Neural progenitor cell (in vitro differentiated cells): Measurements from ENCODE around the gene SIRPB1. TPM values are rescaled to one million over a fixed set of nuclear protein-coding genes. Genes with fewer than 3 reads are reported as not detected.

Experiments
- DNase-seq: peaks from one replicate; pipeline ENCODE4 v3.0.0-alpha.2; 2016; ENCODE audit warnings: low spot score
- H2AFZ ChIP-seq: fragments of 200-600 bp; sonication (generic); replicated peaks from 2 replicates; pipeline ENCODE4 v1.6.1; 2016; ENCODE audit warnings: antibody characterized with exemption
- H3F3A ChIP-seq: fragments of 200-600 bp; sonication (generic); 2 replicates; pipeline ENCODE4 v1.6.1; 2016; ENCODE audit warnings: antibody characterized with exemption, low read depth
- H3K27ac ChIP-seq: fragments of 200-600 bp; sonication (generic); 2 replicates; pipeline ENCODE4 v1.5.1; 2016; ENCODE audit warnings: mild to moderate bottlenecking
- H3K27me3 ChIP-seq: fragments of 200-600 bp; sonication (generic); 2 replicates; pipeline ENCODE4 v1.6.1; 2016; ENCODE audit warnings: mild to moderate bottlenecking, moderate library complexity
- H3K36me3 ChIP-seq: fragments of 200-600 bp; sonication (generic); 2 replicates; pipeline ENCODE4 v1.5.1; 2016
- H3K4me1 ChIP-seq: fragments of 200-600 bp; sonication (generic); 2 replicates; pipeline ENCODE4 v1.6.1; 2016; ENCODE audit warnings: mixed run types
- H3K4me2 ChIP-seq: fragments of 200-600 bp; sonication (generic); 2 replicates; pipeline ENCODE4 v1.6.1; 2016
- H3K4me3 ChIP-seq: fragments of 200-600 bp; sonication (generic); 2 replicates; pipeline ENCODE4 v1.5.1; 2016
- H3K79me2 ChIP-seq: fragments of 200-600 bp; sonication (generic); 2 replicates; pipeline ENCODE4 v1.6.1; 2016; ENCODE audit warnings: low read depth
- H3K9ac ChIP-seq: fragments of 200-600 bp; sonication (generic); 2 replicates; pipeline ENCODE4 v1.6.1; 2016
- H3K9me3 ChIP-seq: fragments of 200-600 bp; sonication (generic); 2 replicates; pipeline ENCODE4 v1.5.1; 2016; ENCODE audit warnings: low read depth
- H4K20me1 ChIP-seq: fragments of 200-600 bp; sonication (generic); 2 replicates; pipeline ENCODE4 v1.6.1; 2016; ENCODE audit warnings: low read depth
- H3K27ac Mint-ChIP-seq: 3 replicates; pipeline ENCODE4 v1.8.0; 2021; ENCODE audit warnings: mixed read lengths
- H3K27me3 Mint-ChIP-seq: 2 replicates; pipeline ENCODE4 v1.8.0; 2022; ENCODE audit warnings: low read depth, mild to moderate bottlenecking, inconsistent platforms, moderate library complexity, mixed read lengths; ENCODE audit not compliant: insufficient read depth
- H3K36me3 Mint-ChIP-seq: 3 replicates; pipeline ENCODE4 v1.8.0; 2021; ENCODE audit warnings: mixed read lengths
- H3K4me1 Mint-ChIP-seq: 3 replicates; pipeline ENCODE4 v1.8.0; 2021; ENCODE audit warnings: mixed read lengths
- H3K4me3 Mint-ChIP-seq: 3 replicates; pipeline ENCODE4 v1.8.0; 2021; ENCODE audit warnings: mild to moderate bottlenecking, moderate library complexity, mixed read lengths
- H3K9me3 Mint-ChIP-seq: 3 replicates; pipeline ENCODE4 v1.8.0; 2020; ENCODE audit warnings: mixed read lengths
- CTCF ChIP-seq: fragments of 200-600 bp; sonication (generic); IDR thresholded peaks from 2 replicates; pipeline ENCODE4 v1.5.1; 2017; ENCODE audit warnings: antibody characterized with exemption, mild to moderate bottlenecking
- EZH2 ChIP-seq: fragments of 200-600 bp; sonication (generic); IDR thresholded peaks from 2 replicates; pipeline ENCODE4 v1.6.1; 2017; ENCODE audit warnings: antibody characterized with exemption, mild to moderate bottlenecking, moderate library complexity
- EZH2phosphoT487 ChIP-seq: fragments of 200-600 bp; sonication (generic); IDR thresholded peaks from 2 replicates; pipeline ENCODE4 v1.6.1; 2017; ENCODE audit warnings: antibody characterized with exemption
- total RNA-seq: library from RNA; depleted of rRNA; stranded (reverse); fragments of >200 nt; gene quantifications from 2 replicates; pipeline ENCODE4 v1.2.3, GENCODE V29; 2015; ENCODE audit warnings: low replicate concordance

Gene SIRPB1
- total RNA-seq, 1 donor from 2014 or later, result not detected

- no peak for DNase-seq
- Histone ChIP-seq H3K27ac (no peak overlapping the region), H4K20me1 (no peaks in the 10 kb centered on the region), H3K4me2 (no peak overlapping the region), H3K79me2 (no peaks in the 10 kb centered on the region), H3K36me3 (no peaks in the 10 kb centered on the region), H3K9me3 (no peaks in the 10 kb centered on the region), H3K4me1 (no peaks in the 10 kb centered on the region), H3K9ac (no peak overlapping the region), H2AFZ (no peak overlapping the region), H3F3A (no peaks in the 10 kb centered on the region), H3K27me3 (no peaks in the 10 kb centered on the region), H3K4me3 (no peak overlapping the region)
- Mint-ChIP-seq H3K36me3 (no peaks in the 10 kb centered on the region), H3K4me1 (peaks cover 2% of the 10 kb centered on the region), H3K27ac (no peak overlapping the region), H3K9me3 (no peaks in the 10 kb centered on the region), H3K4me3 (no peak overlapping the region), H3K27me3 (peaks cover 6% of the 10 kb centered on the region)
- TF ChIP-seq CTCF (no peak), EZH2 (no peak), EZH2phosphoT487 (no peak)
Measured at GRCh38 chr20:1633535-1633934, 13.7 kb upstream of the SIRPB1 start.

- no peaks in the 10 kb centered on the region for H3K36me3 Mint-ChIP-seq
- no peak overlapping the region for H3K4me2 ChIP-seq
- H3K27ac Mint-ChIP-seq, result no peak overlapping the region
- no peaks in the 10 kb centered on the region for H3K36me3 ChIP-seq
- peaks cover 2% of the 10 kb centered on the region for H3K4me1 Mint-ChIP-seq
- no peak overlapping the region for H3K9ac ChIP-seq
- no peaks in the 10 kb centered on the region for H3K4me1 ChIP-seq
- no peak overlapping the region for H2AFZ ChIP-seq
- no peaks in the 10 kb centered on the region for H3K27me3 ChIP-seq
- no peak overlapping the region for H3K4me3 ChIP-seq
- H3K27me3 Mint-ChIP-seq, result peaks cover 8% of the 10 kb centered on the region
- no peaks in the 10 kb centered on the region for H3K79me2 ChIP-seq
- DNase-seq, result no peak
- no peaks in the 10 kb centered on the region for H4K20me1 ChIP-seq
- no peak overlapping the region for H3K4me3 Mint-ChIP-seq
- no peak overlapping the region for H3K27ac ChIP-seq
- H3F3A ChIP-seq, result no peaks in the 10 kb centered on the region
- TF ChIP-seq EZH2, result no peak
- TF ChIP-seq EZH2phosphoT487, result no peak
- TF ChIP-seq CTCF, result no peak
- H3K9me3 ChIP-seq, result no peaks in the 10 kb centered on the region
- H3K9me3 Mint-ChIP-seq, result no peaks in the 10 kb centered on the region
Measured at GRCh38 chr20:1632178-1632577, 12.4 kb upstream of the SIRPB1 start.

- H3K4me1 Mint-ChIP-seq, result peaks cover 2% of the 10 kb centered on the region
- no peaks in the 10 kb centered on the region for H3K27me3 ChIP-seq
- H3K4me1 ChIP-seq, result no peaks in the 10 kb centered on the region
- no peaks in the 10 kb centered on the region for H3K36me3 ChIP-seq
- H3F3A ChIP-seq, result no peaks in the 10 kb centered on the region
- H3K36me3 Mint-ChIP-seq, result no peaks in the 10 kb centered on the region
- H3K4me3 ChIP-seq, result no peak overlapping the region
- no peaks in the 10 kb centered on the region for H3K79me2 ChIP-seq
- no peak overlapping the region for H3K4me2 ChIP-seq
- no peak overlapping the region for H3K9ac ChIP-seq
- no peak overlapping the region for H2AFZ ChIP-seq
- no peak for DNase-seq
- no peak overlapping the region for H3K27ac ChIP-seq
- no peaks in the 10 kb centered on the region for H3K9me3 Mint-ChIP-seq
- no peak overlapping the region for H3K27ac Mint-ChIP-seq
- H3K9me3 ChIP-seq, result no peaks in the 10 kb centered on the region
- H3K27me3 Mint-ChIP-seq, result peaks cover 8% of the 10 kb centered on the region
- no peak overlapping the region for H3K4me3 Mint-ChIP-seq
- no peaks in the 10 kb centered on the region for H4K20me1 ChIP-seq
- no peak for TF ChIP-seq EZH2phosphoT487
- no peak for TF ChIP-seq CTCF
- no peak for TF ChIP-seq EZH2
Measured at GRCh38 chr20:1631309-1632151, 11.7 kb upstream of the SIRPB1 start.
